Keratinocyte (primary cell): ENCODE measurements around the gene FOLR1.

Experiments
- CTCF ChIP-seq, 3 experiments: IDR thresholded peaks in 1 of 3; conservative IDR thresholded peaks in 1 of 3; optimal IDR thresholded peaks in 1 of 3; 2 replicates in 2 of 3; 3 replicates in 1 of 3; pipeline versions ENCODE3 to v1.5.1; 2011; ENCODE audit warnings: low read length in 3 of 3, mild to moderate bottlenecking in 3 of 3, moderate library complexity in 2 of 3, control low read depth in 1 of 3, inconsistent platforms in 1 of 3; ENCODE audit not compliant: insufficient read depth in 2 of 3; ENCODE audit errors: extremely low read depth in 1 of 3
- EZH2 ChIP-seq: IDR thresholded peaks from one replicate; pipeline ENCODE4 v1.6.1; 2012; ENCODE audit warnings: inconsistent platforms, mild to moderate bottlenecking, low read length, moderate library complexity

GRCh38 chr11:72234514-72234830 is 42.5 kb downstream of the FOLR1 start:
- TF ChIP-seq CTCF (optimal IDR thresholded peaks at IDR 0.05 in 1 of 3, IDR thresholded peaks at IDR 0.05 in 1 of 3, conservative IDR thresholded peaks at IDR 0.05 in 1 of 3; ENCODE audit: extremely low read depth in 1 of 3, insufficient read depth in 2 of 3, low read length in 3 of 3), result no peak
- TF ChIP-seq EZH2, result no peak
